Upper lobe of left lung (tissue), 4 donors: ENCODE results near the gene GJE1.
"Not testable (repeated sequence)": the region's sequence is repeated elsewhere in the genome, so short reads cannot be mapped to it uniquely, and the experiment has no call there.

Experiments
- POLR2A ChIP-seq, 4 donors: fragments of 450-650 bp; IDR thresholded peaks; one replicate each; pipeline ENCODE4 v1.5.1; 2016 to 2017; ENCODE audit warnings: antibody characterized with exemption in 4 of 4, mild to moderate bottlenecking in 2 of 4
- POLR2AphosphoS5 ChIP-seq, 2 donors: sonication (generic); formaldehyde crosslinking; IDR thresholded peaks; one replicate each; pipeline ENCODE4 v1.5.1; 2017; ENCODE audit warnings: antibody characterized with exemption in 2 of 2
- TF ChIP-seq, protein P1 (sequence below), 6 experiments: fragments of 450-650 bp in 4 of 6; fragments of 200-600 bp in 2 of 6; sonication (generic) in 2 of 6; IDR thresholded peaks; one replicate each; pipeline ENCODE4 v1.5.1; 2016 to 2019; ENCODE audit warnings: antibody characterized with exemption in 6 of 6

DNA sequence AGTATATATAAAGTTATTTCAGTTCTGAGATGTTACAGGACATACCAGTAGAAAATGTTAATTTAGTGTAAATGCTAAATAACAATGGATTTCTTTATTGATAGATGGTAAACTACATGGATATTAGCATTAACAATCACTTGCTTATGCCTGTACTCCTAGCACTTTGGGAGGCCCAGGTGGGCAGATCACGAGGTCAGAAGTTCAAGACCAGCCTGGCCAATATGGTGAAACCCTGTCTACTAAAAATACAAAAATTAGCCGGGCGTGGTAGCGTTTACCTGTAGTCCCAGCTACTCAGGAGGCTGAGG is 24.0 kb downstream of the GJE1 start:
- TF ChIP-seq, protein P1, sequence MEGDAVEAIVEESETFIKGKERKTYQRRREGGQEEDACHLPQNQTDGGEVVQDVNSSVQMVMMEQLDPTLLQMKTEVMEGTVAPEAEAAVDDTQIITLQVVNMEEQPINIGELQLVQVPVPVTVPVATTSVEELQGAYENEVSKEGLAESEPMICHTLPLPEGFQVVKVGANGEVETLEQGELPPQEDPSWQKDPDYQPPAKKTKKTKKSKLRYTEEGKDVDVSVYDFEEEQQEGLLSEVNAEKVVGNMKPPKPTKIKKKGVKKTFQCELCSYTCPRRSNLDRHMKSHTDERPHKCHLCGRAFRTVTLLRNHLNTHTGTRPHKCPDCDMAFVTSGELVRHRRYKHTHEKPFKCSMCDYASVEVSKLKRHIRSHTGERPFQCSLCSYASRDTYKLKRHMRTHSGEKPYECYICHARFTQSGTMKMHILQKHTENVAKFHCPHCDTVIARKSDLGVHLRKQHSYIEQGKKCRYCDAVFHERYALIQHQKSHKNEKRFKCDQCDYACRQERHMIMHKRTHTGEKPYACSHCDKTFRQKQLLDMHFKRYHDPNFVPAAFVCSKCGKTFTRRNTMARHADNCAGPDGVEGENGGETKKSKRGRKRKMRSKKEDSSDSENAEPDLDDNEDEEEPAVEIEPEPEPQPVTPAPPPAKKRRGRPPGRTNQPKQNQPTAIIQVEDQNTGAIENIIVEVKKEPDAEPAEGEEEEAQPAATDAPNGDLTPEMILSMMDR (IDR thresholded peaks at IDR 0.05): not testable (repeated sequence)
- not testable (repeated sequence) for TF ChIP-seq POLR2A, POLR2AphosphoS5 (IDR thresholded peaks at IDR 0.05)
